OCI-M1 (cell line): ENCODE results near the gene RAD54L.
A peak's percentile ranks its signal among the peaks of the same experiment; 100 is the strongest.
"Not testable (repeated sequence)": the region's sequence is repeated elsewhere in the genome, so short reads cannot be mapped to it uniquely, and the experiment has no call there.

Experiments
- DNase-seq: peaks from one replicate; lab custom pipeline; 2025; lab: John Stamatoyannopoulos, UW

Gene RAD54L

DNA sequence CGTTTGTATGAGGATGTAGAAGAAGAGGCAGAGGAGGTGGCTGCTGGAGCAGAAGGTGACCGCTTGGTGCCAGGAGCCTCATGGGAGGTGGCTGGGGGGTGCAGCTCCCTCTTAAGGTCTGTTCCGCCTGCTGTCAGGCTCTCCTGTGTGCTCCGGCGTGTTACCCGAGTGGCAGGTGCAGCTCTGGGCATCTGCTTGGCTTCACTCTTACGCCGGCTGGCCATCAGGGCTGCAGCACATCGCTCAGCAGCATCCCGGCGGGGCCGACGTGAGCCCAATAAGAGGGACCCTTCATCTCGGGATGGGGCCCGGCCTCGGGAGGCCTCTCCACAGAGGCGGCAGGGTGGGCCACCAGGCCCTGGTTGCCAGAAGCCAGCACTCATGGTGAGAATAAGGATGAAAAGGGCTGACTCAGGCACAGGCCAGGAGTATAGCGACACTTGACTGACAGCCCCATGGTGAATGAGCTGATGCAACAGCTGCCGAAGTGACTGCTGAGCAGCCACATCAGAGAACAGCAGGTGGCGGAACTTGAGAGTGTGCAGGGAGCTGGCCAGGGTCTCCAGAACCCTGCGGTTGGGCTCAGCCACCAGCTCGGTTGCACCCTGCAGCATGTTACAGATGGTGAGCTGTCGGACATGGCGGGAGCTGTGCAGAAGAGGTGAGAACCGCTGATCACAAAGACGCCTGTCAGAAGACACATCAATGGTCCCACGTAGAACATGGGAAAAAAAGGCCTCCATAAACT is 38.3 kb downstream of the RAD54L start:
- DNase-seq, result no peak

GRCh38 chr1:46288485-46289133 is 41.0 kb downstream of the RAD54L start:
- DNase-seq, result peak; percentile 41

- DNase-seq, result peak; percentile 24
Measured at GRCh38 chr1:46289134-46289494, 41.6 kb downstream of the RAD54L start.

- no peak for DNase-seq
Measured at GRCh38 chr1:46289976-46290375, 42.4 kb downstream of the RAD54L start.

DNA sequence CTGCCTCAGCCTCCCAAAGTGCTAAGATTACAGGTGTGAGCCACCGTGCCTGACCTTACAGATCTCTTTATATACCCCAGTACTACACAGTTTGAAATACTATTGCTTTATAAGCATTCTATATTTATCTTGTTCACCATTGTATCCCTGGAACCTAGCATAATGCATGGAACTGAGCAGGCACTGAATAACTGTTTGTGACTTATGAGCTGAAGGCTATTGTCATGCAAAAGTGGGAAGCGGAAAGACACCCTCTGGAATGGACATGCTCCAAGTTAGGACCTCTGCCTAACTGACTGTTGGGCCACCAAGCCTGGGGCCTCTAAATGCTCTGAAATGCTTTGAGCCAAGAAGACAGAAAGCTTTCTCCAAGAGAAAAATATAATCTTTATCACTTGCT is 47.7 kb downstream of the RAD54L start:
- DNase-seq, result no peak

GRCh38 chr1:46298387-46298786 is 50.8 kb downstream of the RAD54L start:
- no peak for DNase-seq

GRCh38 chr1:46300673-46301405 is 53.3 kb downstream of the RAD54L start:
- DNase-seq, result no peak

- no peak for DNase-seq
Measured at GRCh38 chr1:46301406-46301807, 53.8 kb downstream of the RAD54L start.

GRCh38 chr1:46301808-46302640 is 54.5 kb downstream of the RAD54L start:
- DNase-seq, result peak; percentile 76

- DNase-seq, result no peak
Measured at GRCh38 chr1:46302641-46303037, 55.1 kb downstream of the RAD54L start.

GRCh38 chr1:46303038-46303871 is 55.7 kb downstream of the RAD54L start, which contains the start of the genes LRRC41 and UQCRH:
Gene LRRC41, minus strand, starts transcription at chr1:46303616. Its CDS starts 294 bp downstream, at chr1:46303322.
Gene UQCRH, plus strand, starts transcription at chr1:46303698. Its CDS starts 69 bp downstream, at chr1:46303767.
- DNase-seq, result peak; percentile 97

GRCh38 chr1:46303872-46304326 is 56.3 kb downstream of the RAD54L start:
- DNase-seq, result no peak

DNA sequence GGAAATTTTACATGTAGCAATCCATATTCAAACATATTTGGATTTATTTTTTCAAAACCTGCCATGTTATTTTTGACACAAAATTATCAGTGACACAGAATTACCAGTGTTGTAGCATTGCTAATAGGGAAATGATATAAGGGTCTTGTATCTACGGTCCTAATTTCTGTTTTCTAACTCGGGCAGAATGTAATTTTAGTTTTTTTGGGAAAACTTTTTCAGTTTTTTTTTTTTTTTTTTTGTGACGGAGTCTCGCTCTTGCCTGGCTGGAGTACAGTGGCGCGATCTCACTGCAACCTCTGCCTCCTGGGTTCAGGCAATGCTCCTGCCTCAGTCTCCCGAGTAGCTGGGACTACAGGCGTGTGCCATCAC is 58.6 kb downstream of the RAD54L start:
- no peak for DNase-seq

DNA sequence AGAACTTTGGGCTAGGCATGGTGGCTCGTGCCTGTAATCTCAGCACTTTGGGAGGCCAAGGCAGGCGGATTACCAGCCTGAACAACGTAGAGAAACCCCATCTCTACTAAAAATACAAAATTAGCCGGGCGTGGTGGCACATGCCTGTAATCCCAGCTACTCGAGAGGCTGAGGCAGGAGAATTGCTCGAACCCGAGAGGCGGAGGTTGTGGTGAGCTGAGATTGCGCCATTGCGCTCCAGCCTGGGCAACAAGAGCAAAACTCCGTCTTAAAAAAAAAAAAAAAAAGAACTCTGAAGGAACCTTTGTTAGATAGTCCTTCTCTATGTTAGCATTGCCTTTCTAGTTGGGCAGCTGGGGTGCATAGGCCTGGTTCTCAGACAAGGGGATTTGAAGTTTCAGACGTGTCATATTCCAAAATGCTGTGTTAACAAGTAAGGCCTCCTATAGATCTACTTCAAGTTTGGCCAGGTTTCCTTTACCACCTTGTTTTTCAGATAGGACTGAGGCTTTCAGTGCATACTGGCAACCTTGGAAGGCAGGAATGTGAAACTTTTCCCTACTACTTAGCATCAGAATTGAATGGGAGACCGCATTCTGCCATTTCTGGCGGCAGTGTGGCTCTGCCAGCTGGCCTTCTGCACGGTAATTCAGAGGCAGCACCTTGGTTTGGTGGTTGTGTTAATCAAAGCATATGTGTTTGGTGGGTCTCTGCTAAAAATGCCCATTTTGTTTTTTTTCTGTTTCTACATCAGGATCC is 62.0 kb downstream of the RAD54L start:
- no peak for DNase-seq

- DNase-seq, result no peak
Measured at GRCh38 chr1:46310321-46310720, 62.8 kb downstream of the RAD54L start.

DNA sequence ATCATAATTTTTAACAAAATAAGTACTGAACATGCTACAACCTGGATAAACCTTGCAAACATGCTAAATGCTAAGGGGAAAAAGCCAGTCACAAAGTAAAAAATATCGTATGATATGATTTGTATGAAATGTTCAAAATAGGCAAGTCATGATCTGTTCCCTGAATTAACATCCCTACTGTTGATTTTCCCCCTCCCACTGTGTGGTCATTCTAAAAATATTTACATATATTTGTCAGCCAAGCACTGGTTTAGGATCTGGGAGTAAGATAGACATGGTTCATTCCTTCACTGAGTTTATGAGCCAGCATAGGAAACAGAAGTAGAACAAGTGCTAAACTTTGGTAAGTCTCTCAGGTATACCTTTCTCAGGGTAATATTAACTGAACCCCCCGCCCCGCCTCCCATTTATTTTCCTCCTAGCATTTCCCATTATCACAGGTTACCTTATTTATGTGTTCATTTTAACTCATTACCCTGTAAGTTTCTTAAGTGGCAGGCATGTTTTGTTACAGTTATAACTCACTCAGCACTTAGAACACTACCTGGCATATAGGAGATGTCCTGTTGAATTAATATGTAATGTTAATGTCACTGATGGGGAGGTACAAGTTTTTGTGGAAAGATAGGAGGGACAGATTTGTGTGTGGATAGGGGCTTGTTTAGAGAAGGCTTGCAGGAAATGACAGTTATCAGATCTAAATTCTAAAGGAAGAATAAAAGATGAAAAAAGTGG is 68.3 kb downstream of the RAD54L start:
- DNase-seq, result no peak

- no peak for DNase-seq
Measured at GRCh38 chr1:46317323-46317722, 69.8 kb downstream of the RAD54L start.

DNA sequence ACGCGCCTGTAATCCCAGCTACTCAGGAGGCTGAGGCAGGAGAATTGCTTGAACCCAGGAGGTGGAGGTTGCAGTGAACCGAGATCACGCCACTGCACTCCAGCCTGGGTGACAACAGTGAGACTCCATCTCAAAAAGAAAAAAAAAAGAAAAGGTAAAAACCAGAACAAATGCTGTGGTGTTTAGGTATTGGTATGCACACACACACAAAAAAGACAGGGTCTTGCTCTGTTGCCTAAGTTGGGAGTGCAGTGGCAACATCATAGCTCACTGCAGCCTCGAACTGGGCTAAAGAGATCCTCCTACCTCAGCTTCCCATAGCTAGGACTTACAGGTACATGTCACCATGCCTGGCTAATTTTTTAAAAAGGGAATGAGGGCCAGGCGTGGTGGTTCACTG is 71.7 kb downstream of the RAD54L start:
- DNase-seq, result not testable (repeated sequence)
